Measurements from ENCODE around the gene IRAK3.
"Not testable (repeated sequence)": the region's sequence is repeated elsewhere in the genome, so short reads cannot be mapped to it uniquely, and the experiment has no call there.

IRAK3 gene

DNA sequence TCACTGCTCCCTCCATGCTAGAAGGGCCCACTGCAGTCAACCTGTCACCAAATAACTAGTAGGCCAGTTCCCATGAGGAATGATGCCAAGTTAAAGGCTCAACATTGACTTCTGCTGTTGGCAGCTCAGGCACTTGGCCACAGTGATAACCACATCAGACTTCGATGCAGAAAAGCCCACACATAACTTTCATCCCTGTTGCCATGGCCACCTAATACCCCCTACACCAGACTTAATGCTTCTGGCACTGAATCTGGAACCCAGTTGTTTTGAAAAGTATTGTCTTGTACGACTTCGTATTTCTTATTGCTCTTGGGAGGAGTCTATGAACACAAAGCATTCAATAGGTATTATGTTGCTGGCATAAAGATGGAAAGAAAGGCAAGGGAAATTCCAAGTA lies 69.0 kb downstream of the IRAK3 start:
- DNase-seq (ENCODE audit: low read depth in 2 of 2) = no peak

DNA sequence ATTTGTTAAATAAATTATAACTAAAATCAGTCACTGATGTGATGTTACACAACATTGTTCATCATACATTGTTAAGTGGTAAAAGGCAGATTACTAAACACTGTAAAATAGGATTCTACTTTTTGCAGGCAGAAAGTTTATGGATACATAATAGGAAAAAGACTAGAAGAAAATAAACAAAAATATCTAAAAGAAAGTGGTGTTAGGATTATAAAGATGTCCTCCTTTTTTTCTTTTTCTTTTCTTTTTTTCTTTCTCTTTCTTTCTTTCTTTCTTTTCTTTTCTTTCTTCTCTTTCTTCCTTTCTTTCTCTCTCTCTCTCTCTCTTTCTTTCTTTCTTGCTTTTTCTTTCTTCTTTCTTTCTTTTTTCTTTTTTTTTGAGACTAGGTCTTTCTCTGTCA lies 73.7 kb downstream of the IRAK3 start:
- no peak for DNase-seq (ENCODE audit: low read depth in 2 of 2)

DNA sequence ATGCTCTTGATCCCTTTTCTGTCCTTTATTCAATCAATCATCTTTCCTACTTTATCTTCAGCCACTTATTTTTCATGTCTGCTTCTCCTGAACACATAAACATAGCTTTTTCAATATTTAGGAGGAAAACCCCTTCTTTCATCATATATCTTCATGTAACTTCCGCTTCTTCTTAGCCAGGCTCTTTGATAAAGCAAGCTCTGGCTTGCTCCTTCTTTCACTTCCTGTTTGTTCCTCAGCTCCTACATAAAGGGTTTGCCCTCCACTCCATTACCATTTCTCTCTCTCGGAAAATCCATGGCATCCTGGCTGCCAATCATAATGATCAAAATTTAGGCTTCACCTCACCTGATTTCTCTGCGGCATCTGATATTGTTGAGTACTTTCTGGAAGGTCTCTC lies 79.5 kb downstream of the IRAK3 start:
- DNase-seq (ENCODE audit: low read depth in 2 of 2) = no peak

DNA sequence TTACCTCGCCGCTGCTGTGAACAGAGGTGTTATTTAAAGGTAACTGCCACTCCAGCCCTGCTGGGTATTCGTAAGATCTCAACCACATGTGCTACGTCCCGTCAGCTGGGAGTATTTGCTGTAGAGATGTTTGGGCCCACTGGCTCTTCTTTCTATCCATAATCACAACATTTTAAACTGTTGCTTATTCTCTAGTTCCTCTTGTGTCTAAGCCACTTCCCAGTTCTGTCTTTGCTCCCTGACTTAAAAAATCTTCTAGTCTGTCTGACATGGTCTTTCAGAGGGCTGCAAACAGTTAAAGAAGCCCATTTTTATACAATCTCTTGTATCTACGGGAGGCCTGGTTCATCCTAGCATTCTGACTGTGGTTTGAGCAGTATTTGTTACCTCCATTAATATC lies 80.1 kb downstream of the IRAK3 start:
- no peak for DNase-seq (ENCODE audit: low read depth in 2 of 2)

DNA sequence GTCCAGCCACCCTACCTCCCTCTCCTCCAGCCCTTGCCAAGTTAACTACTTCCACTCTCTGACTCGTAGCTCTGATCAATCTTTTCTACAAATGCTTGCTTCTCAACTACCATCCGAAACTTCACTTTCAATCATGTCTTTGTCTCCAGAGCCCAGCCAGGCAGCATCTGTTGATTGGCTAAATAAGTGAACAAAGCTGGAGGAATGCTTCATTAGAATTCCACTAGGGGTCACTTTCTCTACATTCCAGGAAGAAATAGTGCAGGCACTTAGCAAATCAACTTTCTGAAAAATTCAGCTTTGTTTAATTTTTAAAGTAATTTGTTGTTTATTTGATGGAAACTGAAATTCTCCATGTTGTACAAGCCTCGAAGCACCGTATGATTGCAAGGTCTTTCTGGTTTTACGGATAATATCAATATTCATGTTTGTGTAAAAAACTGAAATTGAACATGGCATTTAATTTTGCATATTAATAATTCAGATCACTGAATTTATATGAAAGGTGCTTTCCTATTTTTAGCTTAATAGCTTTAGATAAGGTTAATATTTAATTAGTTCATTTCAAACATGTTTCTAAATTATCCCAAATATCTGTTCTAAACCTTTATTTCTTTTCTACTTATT lies 80.9 kb downstream of the IRAK3 start:
- DNase-seq (ENCODE audit: low read depth in 2 of 2) = no peak

DNA sequence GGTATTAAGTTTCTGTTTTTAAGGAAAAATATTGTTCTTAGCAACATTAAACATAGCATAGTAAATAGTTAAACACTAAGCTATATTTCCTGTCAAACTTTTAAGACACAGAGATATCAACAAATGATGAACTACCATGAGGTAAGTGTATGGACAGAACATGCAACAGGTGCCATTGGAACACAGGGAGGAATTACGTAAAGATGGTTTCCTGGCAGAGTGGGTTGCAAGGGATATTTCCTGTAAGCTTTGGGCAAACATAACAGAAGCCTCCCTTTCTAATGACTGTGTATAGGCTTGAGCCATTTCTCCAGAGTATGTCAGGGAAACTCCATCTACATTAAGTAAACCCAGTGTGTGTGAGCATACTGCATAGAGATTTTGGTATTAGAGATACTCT lies 81.6 kb downstream of the IRAK3 start:
- no peak for DNase-seq (ENCODE audit: low read depth in 2 of 2)

DNA sequence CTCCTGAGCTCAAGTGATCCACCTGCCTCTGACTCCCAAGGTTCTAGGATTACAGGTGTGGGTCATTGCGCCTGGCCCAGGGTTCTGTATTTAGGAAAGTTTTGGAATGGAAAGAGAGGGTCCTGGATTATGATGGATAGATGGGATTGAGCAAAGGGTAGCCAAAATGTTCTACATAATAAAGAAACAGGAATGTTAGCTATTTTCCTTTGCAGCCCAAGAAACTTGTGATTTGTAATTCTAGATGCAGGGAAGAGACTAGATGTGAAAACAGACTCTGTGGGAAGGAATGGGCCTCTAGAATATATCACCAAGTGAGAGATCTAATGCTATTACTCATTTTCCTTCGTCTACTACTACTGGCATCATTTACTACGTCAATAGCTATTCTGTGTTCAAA lies 83.6 kb downstream of the IRAK3 start:
- DNase-seq (ENCODE audit: low read depth in 2 of 2) = no peak

DNA sequence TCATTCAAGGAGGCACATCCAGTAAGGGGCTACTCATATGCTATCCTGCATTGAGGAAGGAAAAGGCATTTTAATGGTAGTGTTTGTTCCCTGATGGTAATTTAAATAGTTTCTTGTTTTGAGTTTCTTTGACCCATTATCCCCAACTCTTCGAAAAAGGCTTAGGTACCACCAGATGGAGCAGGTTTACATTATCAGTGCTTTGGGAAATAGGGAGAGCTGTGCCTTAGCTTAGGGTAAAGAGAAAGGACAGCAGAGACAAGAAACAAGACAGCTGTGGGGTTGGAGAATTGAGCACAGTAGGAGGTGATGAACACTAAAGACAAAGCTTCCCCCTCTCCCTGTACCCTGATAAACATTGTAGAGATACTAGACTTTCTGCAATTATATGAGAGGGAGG lies 84.1 kb downstream of the IRAK3 start:
- no peak for DNase-seq (ENCODE audit: low read depth in 2 of 2)

DNA sequence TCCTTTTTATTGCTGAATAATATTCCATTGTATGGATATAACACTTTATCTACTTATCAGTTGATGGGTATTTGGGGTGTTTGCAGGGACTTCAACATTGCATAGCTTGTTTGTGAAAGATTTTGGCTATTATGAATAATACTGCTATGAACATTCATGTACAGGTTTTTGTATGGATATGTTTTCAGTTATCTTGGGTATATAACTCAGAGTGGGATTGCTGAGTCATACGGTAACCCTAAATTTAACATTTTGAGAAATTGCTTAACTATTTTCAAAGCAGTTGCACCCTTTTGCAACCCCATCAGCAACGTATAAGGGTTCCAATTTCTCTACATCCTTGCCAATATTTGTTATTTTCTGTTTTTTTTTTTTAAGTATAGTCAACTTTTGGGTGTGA lies 86.0 kb downstream of the IRAK3 start:
- DNase-seq (ENCODE audit: low read depth in 2 of 2) = no peak

DNA sequence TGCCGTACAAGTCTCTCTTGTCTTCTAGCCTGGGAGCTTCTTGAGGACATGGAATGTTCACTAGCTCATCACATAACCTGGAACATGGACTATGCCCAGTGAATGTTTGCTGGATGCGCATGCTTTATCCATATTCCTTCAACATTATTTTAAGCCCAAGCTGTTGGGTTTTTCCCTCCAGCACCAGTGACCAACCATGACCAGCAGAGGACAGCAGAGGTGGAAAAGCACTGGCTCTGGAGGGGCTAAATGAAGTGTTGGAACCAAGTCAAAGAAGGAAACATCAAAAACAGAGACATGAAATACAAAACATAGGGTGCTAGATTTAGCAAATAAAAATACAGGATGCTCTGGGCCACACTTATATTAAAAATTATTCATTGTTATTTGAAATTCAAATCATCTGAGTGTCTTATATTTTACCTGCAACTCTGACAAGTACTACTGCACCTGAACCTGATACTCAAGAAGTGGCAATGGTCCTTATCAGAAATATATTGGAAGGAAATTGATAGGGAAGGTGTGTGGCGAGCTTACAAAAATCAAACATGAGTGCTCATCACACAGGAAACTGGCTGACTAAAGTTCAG lies 90.2 kb downstream of the IRAK3 start:
- DNase-seq (ENCODE audit: low read depth in 2 of 2) = no peak

DNA sequence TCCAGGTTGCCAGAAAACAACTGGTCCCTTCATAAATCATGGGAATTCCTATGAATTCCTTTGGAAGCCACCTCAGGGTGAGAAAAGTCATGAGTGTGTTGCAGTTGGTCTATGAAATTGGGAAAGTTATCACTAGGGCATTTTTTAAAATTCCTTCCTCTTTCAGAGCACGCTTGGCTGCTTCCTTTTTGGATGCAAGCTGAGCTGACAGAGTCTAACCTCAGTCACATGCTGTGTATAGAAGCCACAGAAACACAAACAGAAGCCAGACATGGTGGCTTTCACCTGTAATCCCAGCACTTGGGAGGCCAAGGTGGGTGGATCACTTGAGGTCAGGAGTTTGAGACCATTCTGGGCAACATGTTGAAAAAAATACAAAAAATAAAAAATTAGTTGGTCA lies 91.5 kb downstream of the IRAK3 start:
- DNase-seq (ENCODE audit: low read depth in 2 of 2) = no peak

DNA sequence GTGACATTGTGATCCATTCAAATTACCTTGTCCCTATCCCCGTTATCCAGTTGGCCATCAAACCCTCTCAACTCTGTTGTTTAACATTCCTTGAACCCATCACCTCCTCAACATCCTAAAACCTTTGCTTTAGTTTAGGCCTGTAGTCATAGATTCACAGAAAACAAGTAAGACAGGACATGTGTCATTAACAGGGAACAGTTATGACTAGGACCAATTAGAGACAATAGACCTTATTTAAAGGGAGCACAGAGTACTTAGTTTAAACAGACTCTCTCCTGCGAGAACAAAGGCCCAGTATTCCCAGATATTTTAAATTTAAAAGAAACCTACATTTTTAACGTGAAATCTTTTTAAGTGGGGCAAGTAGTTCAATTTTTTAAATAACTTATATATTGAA lies 93.2 kb downstream of the IRAK3 start:
- DNase-seq (ENCODE audit: low read depth in 2 of 2) = no peak

DNA sequence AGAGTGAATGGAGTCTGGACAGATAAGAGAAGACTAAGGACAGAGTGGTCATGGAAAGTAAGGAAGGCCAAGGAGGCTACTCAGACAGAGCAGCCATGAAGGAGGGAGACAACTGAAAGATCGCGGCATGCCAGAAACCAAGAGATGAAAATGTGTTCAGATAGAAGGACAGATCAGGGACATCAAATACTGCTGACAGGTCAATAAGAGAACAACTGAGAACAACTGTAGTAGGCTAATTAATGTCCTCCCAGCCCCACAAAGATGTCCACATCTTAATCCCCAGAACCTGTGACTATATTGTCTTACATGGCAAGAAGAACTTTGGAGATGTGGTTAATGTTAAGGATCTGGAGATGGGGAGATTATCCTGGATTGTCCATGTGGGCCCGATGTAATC lies 98.3 kb downstream of the IRAK3 start:
- no peak for DNase-seq (ENCODE audit: low read depth in 2 of 2)

DNA sequence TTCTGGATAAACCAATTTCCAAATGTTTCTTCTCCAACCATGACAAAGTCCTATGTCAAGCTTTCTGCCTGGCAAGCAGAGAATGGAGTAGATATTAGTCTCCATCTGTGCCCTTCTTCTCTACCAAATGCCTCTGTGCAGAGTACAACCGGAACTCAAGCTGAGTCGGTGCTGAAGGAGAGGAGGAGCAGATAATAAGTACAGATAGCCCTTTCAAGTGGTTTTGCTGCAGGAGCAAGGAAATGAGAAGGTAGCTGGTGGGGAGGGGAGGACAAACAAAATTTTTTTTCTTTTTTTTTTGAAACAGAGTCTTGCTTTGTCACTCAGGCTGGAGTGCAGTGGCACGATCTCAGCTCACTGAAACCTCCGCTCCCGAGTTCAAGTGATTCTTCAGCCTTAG lies 99.1 kb downstream of the IRAK3 start:
- peak; percentile 21 to 24 for DNase-seq (ENCODE audit: low read depth in 2 of 2)

DNA sequence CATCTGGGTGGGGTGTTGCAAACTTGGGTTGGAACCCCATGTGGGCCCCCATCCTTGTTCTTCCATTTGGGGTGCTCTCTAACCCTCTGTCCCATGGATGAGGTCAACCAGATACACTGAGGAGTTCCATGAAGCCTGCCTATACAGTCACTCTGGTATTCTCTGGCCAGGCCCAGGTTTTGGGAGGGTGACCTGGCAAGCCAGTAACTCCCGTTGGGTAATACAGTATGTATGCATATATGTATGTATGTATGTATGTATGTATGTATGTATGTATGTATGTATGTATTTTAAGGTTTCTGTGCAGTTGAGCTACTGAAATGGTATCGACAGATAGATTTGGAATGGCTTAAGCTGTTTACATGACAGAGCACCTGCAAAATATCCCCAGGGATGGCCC lies 100.5 kb downstream of the IRAK3 start:
- DNase-seq (ENCODE audit: low read depth in 2 of 2) = no peak

DNA sequence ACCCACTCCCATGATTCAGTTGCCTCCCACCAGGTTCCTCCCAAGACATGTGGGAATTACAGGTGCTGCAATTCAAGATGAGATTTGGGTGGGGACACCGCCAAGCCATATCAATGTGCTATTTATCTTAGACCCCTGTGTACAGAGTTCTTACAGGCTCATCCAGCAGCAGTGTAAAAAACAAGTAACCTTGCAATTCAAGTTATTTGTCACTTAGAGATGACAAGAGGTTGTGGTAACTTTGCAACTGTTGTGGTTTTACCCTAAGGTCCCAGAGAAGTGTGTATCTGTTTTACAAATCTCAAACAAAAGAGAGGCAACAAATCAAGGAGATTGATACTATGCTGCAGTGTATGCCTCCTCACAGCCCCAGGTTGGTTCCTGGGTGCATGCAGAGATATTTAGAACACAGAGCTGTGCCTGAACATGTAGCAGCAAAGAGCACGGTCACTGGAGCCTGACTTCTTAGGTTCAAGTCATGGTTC lies 101.7 kb downstream of the IRAK3 start:
- DNase-seq (ENCODE audit: low read depth in 2 of 2) = no peak

DNA sequence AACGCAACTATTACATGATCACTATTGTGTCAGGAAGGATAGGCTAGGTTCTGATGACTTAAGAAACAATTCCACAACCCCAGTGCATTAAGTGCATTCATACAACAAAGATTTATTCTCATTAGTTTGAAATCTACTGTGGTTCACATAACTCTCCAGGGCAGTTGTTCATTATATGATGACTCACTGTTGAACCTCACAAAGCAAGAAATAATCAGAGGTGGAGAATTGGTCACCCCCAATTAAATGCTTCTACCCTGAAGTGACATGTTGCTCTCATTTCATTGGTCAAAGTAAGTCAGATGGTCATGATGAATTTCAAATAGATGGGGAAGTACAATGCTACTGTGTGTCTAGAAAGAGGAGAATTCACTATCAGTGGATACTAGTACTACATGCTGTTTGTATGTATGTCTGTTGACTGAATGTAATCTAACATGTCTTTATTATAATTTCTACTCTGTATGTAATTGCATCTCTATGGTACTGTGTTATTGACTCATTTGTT lies 107.2 kb downstream of the IRAK3 start:
- DNase-seq (ENCODE audit: low read depth in 2 of 2) = no peak

DNA sequence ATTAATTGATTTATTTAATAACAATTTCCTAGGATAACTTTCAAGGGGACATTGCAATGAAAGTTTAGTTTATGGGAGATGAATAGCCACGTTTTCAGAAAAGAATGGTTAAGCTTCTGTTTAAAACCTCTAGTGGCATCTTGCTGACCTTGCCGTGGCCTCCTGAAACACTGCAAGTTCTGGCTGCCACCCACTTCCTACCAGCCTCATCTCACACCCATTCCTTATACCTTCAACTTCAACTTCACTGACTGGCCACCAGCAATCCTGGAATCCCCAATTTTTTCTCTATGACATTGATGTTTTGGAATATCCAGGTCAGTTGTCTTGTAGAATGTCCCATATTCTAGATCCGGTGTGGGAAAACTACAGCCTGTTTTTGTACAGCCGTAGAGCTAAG lies 108.1 kb downstream of the IRAK3 start:
- DNase-seq (ENCODE audit: low read depth in 2 of 2) = no peak

DNA sequence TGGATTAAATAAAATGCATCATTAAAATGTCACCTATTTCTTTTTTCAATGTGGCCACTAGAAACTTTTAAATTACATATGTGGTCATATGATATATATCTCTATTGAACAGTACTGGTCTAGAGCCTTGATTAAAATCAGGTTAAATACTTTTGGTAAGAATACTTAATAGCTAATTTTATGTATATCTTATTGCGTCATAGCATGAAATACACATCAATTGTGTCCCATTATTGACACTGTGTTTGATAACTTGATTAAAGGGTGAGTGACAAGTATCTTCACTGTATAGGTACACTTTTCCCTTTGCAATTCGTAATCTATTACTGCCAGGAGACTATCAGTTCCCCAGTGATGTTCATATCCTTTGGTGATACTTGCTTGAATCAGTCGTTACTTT lies 108.9 kb downstream of the IRAK3 start:
- DNase-seq (ENCODE audit: low read depth in 2 of 2) = no peak

DNA sequence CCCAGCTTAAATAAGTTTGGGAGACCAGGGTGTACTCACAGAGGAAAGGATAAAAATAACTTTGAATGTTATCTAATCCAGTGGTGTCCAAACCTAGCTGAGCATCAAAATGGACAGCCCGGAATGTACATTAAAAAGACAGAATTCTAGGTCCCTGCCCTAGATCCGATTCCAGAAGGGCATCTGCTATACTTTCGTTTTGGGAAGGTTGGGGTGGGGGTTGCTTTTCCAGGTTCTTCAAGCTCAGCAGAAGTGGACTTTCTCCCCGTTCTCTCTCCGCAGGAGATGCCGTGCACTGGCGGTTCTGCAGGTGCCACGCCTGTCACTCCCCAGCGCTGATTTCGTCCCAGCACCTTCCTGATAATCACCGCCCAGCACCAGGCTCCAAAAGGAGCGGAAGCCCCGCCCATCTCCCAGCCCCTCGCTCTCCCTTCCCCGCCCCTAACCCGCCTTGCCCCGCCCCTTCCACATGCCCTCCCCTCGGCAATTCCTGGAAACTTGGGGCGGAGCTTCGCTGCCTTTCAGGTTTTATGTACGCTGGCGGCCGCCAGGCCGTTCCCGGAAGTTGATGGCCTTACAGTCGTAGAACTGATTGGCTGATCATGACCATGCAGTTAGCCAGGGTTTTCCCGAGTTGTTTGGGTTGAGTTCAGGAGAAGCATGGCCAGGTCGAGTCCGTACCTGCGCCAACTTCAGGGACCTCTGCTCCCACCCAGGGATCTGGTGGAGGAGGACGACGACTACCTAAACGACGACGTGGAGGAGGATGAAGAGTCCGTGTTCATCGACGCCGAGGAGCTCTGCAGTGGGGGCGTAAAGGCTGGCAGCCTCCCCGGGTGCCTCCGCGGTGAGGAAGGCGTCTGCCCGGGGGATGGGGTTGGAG lies 113.2 kb downstream of the IRAK3 start, which contains the start of gene HELB:
Gene HELB, plus strand, starts transcription at position 550 of the 883 bp plus-strand sequence. Its CDS starts 111 bp downstream, at position 661.
- DNase-seq (ENCODE audit: low read depth in 2 of 2) = peak; percentile 96 to 97

DNA sequence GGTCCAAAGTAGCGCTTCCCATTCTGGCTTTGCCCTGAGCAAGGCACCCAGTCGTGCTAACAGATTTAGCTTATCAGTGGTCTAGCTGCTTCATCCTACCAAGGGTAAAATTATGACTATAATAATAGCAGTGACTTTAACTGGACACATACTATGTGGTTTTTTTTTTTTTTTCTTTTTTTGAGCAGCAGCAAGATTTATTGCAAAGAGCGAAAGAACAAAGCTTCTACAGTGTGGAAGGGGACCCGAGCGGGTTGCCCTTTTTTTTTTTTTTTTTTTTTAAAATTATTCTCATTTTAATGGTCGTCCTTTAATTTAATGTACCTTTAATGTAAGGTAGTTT lies 113.8 kb downstream of the IRAK3 start:
- no peak for DNase-seq (ENCODE audit: low read depth in 2 of 2)

DNA sequence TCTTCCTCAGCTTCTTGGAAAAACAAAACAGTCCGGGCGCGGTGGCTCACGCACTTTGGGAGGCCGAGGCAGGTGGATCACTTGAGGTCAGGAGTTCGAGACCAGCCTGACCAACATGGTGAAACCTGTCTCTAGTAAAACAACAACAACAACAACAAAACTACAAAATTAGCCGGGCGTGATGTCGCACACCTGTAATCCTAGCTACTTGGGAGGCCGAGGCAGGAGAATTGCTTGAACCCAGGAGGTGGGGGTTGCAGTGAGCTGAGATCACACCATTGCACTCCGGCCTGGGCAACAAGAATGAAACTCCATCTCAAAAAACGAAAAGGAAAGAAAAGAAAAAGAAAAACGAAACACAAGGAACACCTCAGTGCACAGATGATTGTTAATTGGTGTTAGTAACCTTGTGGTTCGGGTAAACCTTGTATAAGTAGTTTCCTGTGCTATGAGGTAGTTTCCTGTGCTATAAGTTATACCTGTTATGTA lies 114.3 kb downstream of the IRAK3 start:
- not testable (repeated sequence) for DNase-seq (ENCODE audit: low read depth in 2 of 2)
